Measurements from ENCODE around the gene TVP23A.

- TF ChIP-seq CTCF (IDR thresholded peaks at IDR 0.05) (no peak), POLR2A (IDR thresholded peaks at IDR 0.05) (no peak)
Measured at GRCh38 chr16:10756574-10756973, 62.0 kb downstream of the TVP23A start.
